HepG2 (cell line): ENCODE measurements around the gene CEP104. TPM values are rescaled to one million over a fixed set of nuclear protein-coding genes. Genes with fewer than 3 reads are reported as not detected.
A peak's percentile ranks its signal among the peaks of the same experiment; 100 is the strongest.

ENCODE experiments used
- ADNP ChIP-seq: sonication (generic); formaldehyde crosslinking; IDR thresholded peaks from 2 replicates; pipeline ENCODE4 v1.4.0; 2020; ENCODE audit warnings: missing genetic modification reagents
- ERF ChIP-seq: IDR thresholded peaks from 2 replicates; pipeline ENCODE4 v1.6.1; 2018; ENCODE audit warnings: missing biosample characterization, missing genetic modification reagents
- EZH2 ChIP-seq: conservative IDR thresholded peaks from 2 replicates; pipeline ENCODE4 v1.6.1; 2012; ENCODE audit warnings: mild to moderate bottlenecking, low read depth, low read length, moderate library complexity
- FOXK2 ChIP-seq: fragments of 450-650 bp; IDR thresholded peaks from 2 replicates; pipeline ENCODE4 v1.6.1; 2016
- GZF1 ChIP-seq: sonication (generic); formaldehyde crosslinking; IDR thresholded peaks from 2 replicates; pipeline ENCODE4 v1.5.1; 2020; ENCODE audit warnings: mild to moderate bottlenecking, missing genetic modification reagents
- HES4 ChIP-seq: sonication (generic); formaldehyde crosslinking; IDR thresholded peaks from 2 replicates; pipeline ENCODE4 v1.9.0; 2021; ENCODE audit warnings: mild to moderate bottlenecking, missing genetic modification reagents, borderline replicate concordance
- HOXA7 ChIP-seq: sonication (generic); formaldehyde crosslinking; IDR thresholded peaks from 2 replicates; pipeline ENCODE4 v1.8.1; 2022; ENCODE audit warnings: mild to moderate bottlenecking, missing genetic modification reagents, moderate library complexity
- MBNL3 ChIP-seq: fragments of 250-450 bp; sonication (Bioruptor Pico); conservative IDR thresholded peaks from 2 replicates; pipeline ENCODE4 v1.8.0; 2022; ENCODE audit warnings: mild to moderate bottlenecking, inconsistent platforms
- MTERF4 ChIP-seq: sonication (generic); formaldehyde crosslinking; IDR thresholded peaks from 2 replicates; pipeline ENCODE4 v1.8.0; 2023; ENCODE audit warnings: mild to moderate bottlenecking, missing genetic modification reagents
- NCOR1 ChIP-seq: fragments of 200-600 bp; sonication (generic); IDR thresholded peaks from 2 replicates; pipeline ENCODE4 v1.7.0; 2017; ENCODE audit warnings: antibody characterized with exemption, low read length, borderline replicate concordance
- NFE2L2 ChIP-seq: fragments of 150-350 bp; IDR thresholded peaks from 2 replicates; pipeline ENCODE4 v1.6.1; 2014; ENCODE audit warnings: low read length
- NFYC ChIP-seq: IDR thresholded peaks from 2 replicates; pipeline ENCODE4 v1.6.1; 2016; ENCODE audit warnings: missing genetic modification reagents, missing compliant biosample characterization
- PHF21A ChIP-seq: sonication (generic); formaldehyde crosslinking; IDR thresholded peaks from 2 replicates; pipeline ENCODE4 v1.5.0; 2020; ENCODE audit warnings: mild to moderate bottlenecking, missing genetic modification reagents
- SIX4 ChIP-seq: sonication (generic); formaldehyde crosslinking; IDR thresholded peaks from 2 replicates; pipeline ENCODE4 v1.4.0; 2020; ENCODE audit warnings: missing genetic modification reagents
- TAF1 ChIP-seq: sonication (generic); formaldehyde crosslinking; IDR thresholded peaks from 2 replicates; pipeline ENCODE4 v1.4.0; 2020; ENCODE audit warnings: missing genetic modification reagents
- THYN1 ChIP-seq: sonication (generic); formaldehyde crosslinking; IDR thresholded peaks from 2 replicates; pipeline ENCODE4 v1.8.1; 2023; ENCODE audit warnings: low read depth, mild to moderate bottlenecking, moderate library complexity, missing genetic modification reagents, borderline replicate concordance
- ZBTB7A ChIP-seq: sonication (generic); formaldehyde crosslinking; IDR thresholded peaks from 2 replicates; pipeline ENCODE4 v1.8.0; 2022; ENCODE audit warnings: mild to moderate bottlenecking, missing genetic modification reagents
- ZBTB8A ChIP-seq: sonication (generic); formaldehyde crosslinking; IDR thresholded peaks from 2 replicates; pipeline ENCODE4 v1.4.0; 2020; ENCODE audit warnings: mild to moderate bottlenecking, low read depth, missing genetic modification reagents, borderline replicate concordance
- ZNF225 ChIP-seq: sonication (generic); formaldehyde crosslinking; IDR thresholded peaks from 2 replicates; pipeline ENCODE4 v1.4.0; 2020; ENCODE audit warnings: mild to moderate bottlenecking, missing genetic modification reagents
- ZNF337 ChIP-seq: sonication (generic); formaldehyde crosslinking; IDR thresholded peaks from 2 replicates; pipeline ENCODE4 v1.5.1; 2020; ENCODE audit warnings: missing genetic modification reagents, low read depth, mild to moderate bottlenecking, borderline replicate concordance
- ZNF383 ChIP-seq: sonication (generic); formaldehyde crosslinking; IDR thresholded peaks from 2 replicates; pipeline ENCODE4 v1.4.0; 2020; ENCODE audit warnings: missing genetic modification reagents, mild to moderate bottlenecking, borderline replicate concordance
- ZNF414 ChIP-seq: sonication (generic); formaldehyde crosslinking; IDR thresholded peaks from 2 replicates; pipeline ENCODE4 v1.5.0; 2020; ENCODE audit warnings: missing genetic modification reagents
- ZNF501 ChIP-seq: sonication (generic); formaldehyde crosslinking; IDR thresholded peaks from 2 replicates; pipeline ENCODE4 v1.5.1; 2020; ENCODE audit warnings: mild to moderate bottlenecking, moderate library complexity, missing genetic modification reagents
- ZSCAN9 ChIP-seq: IDR thresholded peaks from 2 replicates; pipeline ENCODE4 v1.6.1; 2016; ENCODE audit warnings: borderline replicate concordance
- ZZZ3 ChIP-seq: sonication (generic); formaldehyde crosslinking; IDR thresholded peaks from 2 replicates; pipeline ENCODE4 v1.4.0; 2020; ENCODE audit warnings: missing genetic modification reagents, mild to moderate bottlenecking, borderline replicate concordance
- polyA plus RNA-seq, 8 experiments: library from polyadenylated mRNA; depleted of rRNA in 3 of 8; stranded (reverse) in 7 of 8; unstranded in 1 of 8; fragments of >200 nt; fragmentation: Illumina TruSeq in 4 of 8; extraction: Trizol in 4 of 8; gene quantifications; 2 replicates each; pipeline versions ENCODE4 v1.2.1 to v1.2.3, GENCODE V29; 2011 to 2016; ENCODE audit warnings: low read depth in 4 of 8, missing spikeins in 1 of 8, mixed read lengths in 1 of 8; ENCODE audit not compliant: insufficient read depth in 1 of 8
- total RNA-seq, 5 experiments: library from RNA; depleted of rRNA; stranded (reverse); fragments of >200 nt; fragmentation: Illumina TruSeq; extraction: Trizol; gene quantifications; 2 replicates each; pipeline ENCODE4 v1.2.3, GENCODE V29; 2016; ENCODE audit warnings: low read depth in 1 of 5
- TF ChIP-seq, protein P1 (sequence below): sonication (generic); formaldehyde crosslinking; IDR thresholded peaks from 2 replicates; pipeline ENCODE4 v1.5.0; 2020; ENCODE audit warnings: missing genetic modification reagents
- TF ChIP-seq, protein P2 (sequence below): sonication (generic); formaldehyde crosslinking; IDR thresholded peaks from 2 replicates; pipeline ENCODE4 v1.8.0; 2022; ENCODE audit warnings: mild to moderate bottlenecking, missing genetic modification reagents, borderline replicate concordance
- TF ChIP-seq, protein P3 (sequence below): sonication (generic); formaldehyde crosslinking; IDR thresholded peaks from 2 replicates; pipeline ENCODE4 v1.8.0; 2022; ENCODE audit warnings: missing genetic modification reagents, low read depth, mild to moderate bottlenecking, borderline replicate concordance

CEP104 gene
- total and polyA plus RNA-seq, 2 of the 13 experiments (the other 11 are each of a cell fraction or from before 2014, with no cell fraction given): 20.4 to 30.1 TPM

DNA sequence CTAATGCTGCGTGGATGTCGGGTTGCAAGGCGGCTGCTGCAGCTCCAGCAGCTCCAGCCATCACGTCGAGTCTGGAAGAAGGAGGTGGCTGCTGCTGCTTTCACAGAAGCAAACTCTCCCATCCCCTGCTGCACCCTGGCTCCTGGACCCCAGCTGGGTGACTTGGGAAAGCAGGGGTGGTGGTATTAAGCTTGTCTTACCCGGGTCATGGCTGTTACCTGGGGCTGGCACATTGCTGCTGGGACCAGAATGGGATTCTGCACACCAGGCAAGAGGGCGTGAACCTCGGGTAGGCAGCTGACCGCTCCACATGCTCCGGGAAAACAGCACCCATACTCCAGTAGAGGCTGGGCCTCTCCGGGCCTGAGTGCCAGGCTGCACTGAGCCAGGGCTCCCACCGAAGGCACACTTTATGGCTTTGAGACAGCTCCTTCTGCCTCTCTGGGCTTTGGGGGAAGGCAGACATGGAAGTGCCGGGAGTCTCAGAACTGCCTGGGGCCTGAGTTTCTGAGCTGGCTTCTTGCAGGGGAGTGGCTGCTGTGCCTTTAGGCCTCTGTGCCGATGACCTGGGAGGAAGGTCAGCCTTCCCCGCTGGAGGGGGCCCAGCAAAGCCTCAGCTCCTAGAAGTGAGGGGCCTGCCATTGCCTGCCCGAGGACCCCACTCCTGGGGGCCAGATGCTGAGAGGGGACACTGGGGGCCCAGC is 83.3 kb downstream of the CEP104 start (continued):
- TF ChIP-seq, protein P1, sequence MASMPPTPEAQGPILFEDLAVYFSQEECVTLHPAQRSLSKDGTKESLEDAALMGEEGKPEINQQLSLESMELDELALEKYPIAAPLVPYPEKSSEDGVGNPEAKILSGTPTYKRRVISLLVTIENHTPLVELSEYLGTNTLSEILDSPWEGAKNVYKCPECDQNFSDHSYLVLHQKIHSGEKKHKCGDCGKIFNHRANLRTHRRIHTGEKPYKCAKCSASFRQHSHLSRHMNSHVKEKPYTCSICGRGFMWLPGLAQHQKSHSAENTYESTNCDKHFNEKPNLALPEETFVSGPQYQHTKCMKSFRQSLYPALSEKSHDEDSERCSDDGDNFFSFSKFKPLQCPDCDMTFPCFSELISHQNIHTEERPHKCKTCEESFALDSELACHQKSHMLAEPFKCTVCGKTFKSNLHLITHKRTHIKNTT (CRISPR knock-in tag): no peak
- TF ChIP-seq NCOR1 (no peak), ZNF501 (CRISPR knock-in tag) (no peak), NFE2L2 (no peak), ZBTB7A (CRISPR knock-in tag) (no peak), MTERF4 (0 out of 2 replicates have a peak, but pooled peaks have one; percentile 58), ERF (CRISPR knock-in tag) (no peak), ZZZ3 (CRISPR knock-in tag) (no peak), HOXA7 (CRISPR knock-in tag) (no peak), FOXK2 (no peak), ZNF414 (CRISPR knock-in tag) (no peak), TAF1 (no peak), ZSCAN9 (CRISPR knock-in tag) (no peak), ADNP (CRISPR knock-in tag) (no peak), MBNL3 (CRISPR knock-in tag) (no peak), ZBTB8A (CRISPR knock-in tag) (no peak), PHF21A (CRISPR knock-in tag) (no peak), HES4 (CRISPR knock-in tag) (no peak), GZF1 (CRISPR knock-in tag) (no peak), NFYC (CRISPR knock-in tag) (no peak), ZNF337 (CRISPR knock-in tag) (no peak), EZH2 (no peak), SIX4 (CRISPR knock-in tag) (no peak), ZNF225 (CRISPR knock-in tag) (no peak), THYN1 (CRISPR knock-in tag) (no peak), ZNF383 (no peak)
- TF ChIP-seq, protein P2, sequence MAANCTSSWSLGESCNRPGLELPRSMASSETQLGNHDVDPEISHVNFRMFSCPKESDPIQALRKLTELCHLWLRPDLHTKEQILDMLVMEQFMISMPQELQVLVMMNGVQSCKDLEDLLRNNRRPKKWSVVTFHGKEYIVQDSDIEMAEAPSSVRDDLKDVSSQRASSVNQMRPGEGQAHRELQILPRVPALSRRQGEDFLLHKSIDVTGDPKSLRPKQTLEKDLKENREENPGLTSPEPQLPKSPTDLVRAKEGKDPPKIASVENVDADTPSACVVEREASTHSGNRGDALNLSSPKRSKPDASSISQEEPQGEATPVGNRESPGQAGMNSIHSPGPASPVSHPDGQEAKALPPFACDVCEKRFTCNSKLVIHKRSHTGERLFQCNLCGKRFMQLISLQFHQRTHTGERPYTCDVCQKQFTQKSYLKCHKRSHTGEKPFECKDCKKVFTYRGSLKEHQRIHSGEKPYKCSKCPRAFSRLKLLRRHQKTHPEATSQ (CRISPR knock-in tag): no peak
- TF ChIP-seq, protein P3, sequence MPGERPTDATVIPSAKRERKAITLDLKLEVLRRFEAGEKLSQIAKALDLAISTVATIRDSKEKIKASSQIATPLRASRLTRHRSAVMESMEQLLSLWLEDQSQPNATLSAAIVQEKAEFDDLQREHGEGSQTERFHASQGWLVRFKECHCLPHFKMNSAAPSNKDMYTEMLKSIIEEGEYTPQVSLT (CRISPR knock-in tag): no peak
